SK-N-MC (cell line): ENCODE data around the gene TTLL1.
"Not testable (repeated sequence)": the region's sequence is repeated elsewhere in the genome, so short reads cannot be mapped to it uniquely, and the experiment has no call there.

Experiments
- EZH2 ChIP-seq: fragments of 200-600 bp; sonication (generic); IDR thresholded peaks from one replicate; pipeline ENCODE4 v1.6.1; 2017; ENCODE audit warnings: antibody characterized with exemption
- FOXP2 ChIP-seq: optimal IDR thresholded peaks from 2 replicates; pipeline ENCODE3; 2011; ENCODE audit warnings: mild to moderate bottlenecking, moderate library complexity; ENCODE audit not compliant: insufficient read depth; ENCODE audit errors: extremely low read length, control extremely low read depth
- POLR2AphosphoS5 ChIP-seq: IDR thresholded peaks from 2 replicates; pipeline ENCODE4 v1.6.1; 2012; ENCODE audit warnings: mild to moderate bottlenecking, low read depth, low read length, borderline replicate concordance

GRCh38 chr22:43016150-43016549 is 73.0 kb downstream of the TTLL1 start:
- TF ChIP-seq EZH2, POLR2AphosphoS5, FOXP2: not testable (repeated sequence)
